ENCODE data around the gene UQCRHL.
"Not testable (repeated sequence)": the region's sequence is repeated elsewhere in the genome, so short reads cannot be mapped to it uniquely, and the experiment has no call there.

The UQCRHL gene

DNA sequence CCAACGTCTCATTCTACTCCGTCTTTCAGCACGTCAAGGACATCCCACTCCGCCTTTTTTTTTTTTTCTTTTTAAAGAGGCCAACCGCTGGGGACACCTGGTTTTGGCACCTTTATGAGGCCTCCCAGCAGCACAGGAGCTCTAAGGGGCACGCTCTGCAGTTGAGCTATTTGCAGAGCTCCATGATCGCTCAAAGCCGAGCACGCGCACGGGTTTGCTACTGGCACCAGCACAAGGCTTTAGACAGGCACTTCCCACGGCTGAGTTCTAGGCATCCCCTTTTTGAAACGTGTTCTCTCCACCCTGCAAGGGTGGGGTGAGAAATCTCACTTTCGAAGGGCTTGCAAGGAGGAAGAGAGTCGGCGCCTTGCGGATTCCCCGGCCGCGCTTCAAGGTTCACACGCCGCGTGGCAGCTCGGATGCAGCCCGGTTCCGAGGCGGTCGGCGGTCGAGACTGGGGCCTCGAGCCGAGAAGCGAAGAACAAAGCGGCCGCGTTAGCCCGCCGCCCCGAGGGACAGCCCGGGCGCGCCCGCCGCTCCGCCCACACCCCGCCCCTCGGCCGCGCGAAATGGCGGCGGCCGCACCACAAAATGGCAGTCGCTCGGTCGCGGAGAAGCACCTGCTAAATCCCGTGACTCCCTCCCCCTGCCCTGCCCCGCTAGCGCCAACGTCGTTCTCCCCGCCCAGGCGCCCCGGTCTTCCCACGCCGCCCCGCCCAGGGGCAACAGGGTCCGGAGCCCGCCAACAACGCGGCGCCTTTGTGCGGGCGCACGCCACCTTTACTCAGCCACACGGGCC lies 27.2 kb upstream of the UQCRHL start:
- H3K36me3 ChIP-seq (ENCODE audit: insufficient read depth, low read length) = no peaks in the 10 kb centered on the region
- under 1% methylated on average over 77 of the region's 77 CpGs for WGBS
- H3K9ac ChIP-seq (ENCODE audit: low read depth, low read length) = peak overlapping the region; percentile 98
- H3K9me3 ChIP-seq (ENCODE audit: insufficient read depth, low read depth, low read length) = no peaks in the 10 kb centered on the region
- H3K4me3 ChIP-seq (ENCODE audit: low read length) = peak overlapping the region; percentile 72
- peak overlapping the region; percentile 100 for H3K27ac ChIP-seq (ENCODE audit: low read depth, low read length)
- peaks cover 23% of the 10 kb centered on the region for H3K4me1 ChIP-seq (ENCODE audit: insufficient read depth, low read length)
- no peaks in the 10 kb centered on the region for H3K27me3 ChIP-seq (ENCODE audit: insufficient read depth, low read length)

DNA sequence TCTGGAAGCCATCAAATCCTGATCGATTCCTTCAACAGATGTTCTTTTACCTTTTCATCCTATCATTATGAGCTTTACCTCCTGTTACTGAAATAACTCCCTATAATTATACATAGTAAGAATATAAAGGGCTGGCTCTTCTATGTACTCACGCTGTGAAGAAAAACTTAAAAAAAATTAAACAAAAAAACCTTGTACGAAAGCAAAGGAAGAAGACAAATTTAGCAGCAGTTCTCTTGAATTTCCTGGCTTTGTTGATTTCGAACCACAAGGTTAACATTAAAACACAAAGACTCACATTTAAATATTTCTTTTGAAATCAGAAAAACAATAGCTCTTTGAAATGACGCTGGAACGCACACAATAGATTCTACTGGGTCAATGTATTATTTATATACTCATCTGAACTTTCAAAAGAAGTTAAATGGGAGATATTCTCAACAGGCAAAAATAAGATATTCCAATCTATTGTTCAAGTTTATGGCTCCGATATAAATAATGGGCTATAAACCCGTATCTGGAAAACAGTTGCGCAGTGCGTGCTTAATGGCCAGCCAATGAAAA lies 26.5 kb upstream of the UQCRHL start:
- H3K27me3 ChIP-seq (ENCODE audit: insufficient read depth, low read length) = no peaks in the 10 kb centered on the region
- 17% methylated on average over 8 of the region's 10 CpGs for WGBS

DNA sequence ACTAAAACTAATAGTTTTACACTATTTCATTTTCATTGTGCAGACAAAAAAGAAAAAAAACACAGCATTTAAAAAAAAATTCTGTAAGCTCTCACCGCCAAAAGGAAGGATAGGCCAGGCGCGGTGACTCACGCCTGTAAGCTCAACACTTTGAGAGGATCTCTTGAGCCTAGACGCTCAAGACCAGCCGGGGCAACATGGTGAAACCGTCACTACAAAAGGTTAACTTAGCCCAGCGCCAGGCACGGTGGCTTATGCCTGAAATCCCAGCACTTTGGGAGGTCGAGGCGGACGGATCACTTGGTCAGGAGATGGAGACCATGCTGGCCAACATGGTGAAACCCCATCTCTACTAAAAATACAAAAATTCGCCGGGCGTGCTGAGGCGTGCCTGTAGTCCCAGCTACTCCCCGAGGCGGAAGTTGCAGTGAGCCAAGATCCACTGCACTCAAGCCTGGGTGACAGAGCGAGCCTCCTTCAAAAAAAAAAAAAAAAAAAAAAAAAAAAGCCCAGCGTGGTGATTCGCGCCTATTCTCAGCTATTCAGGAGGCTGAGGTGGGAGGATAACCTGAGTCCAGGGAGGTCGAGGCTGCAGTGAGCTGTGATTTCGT lies 25.7 kb upstream of the UQCRHL start:
- Histone ChIP-seq H3K27me3 (ENCODE audit: insufficient read depth, low read length) (no peaks in the 10 kb centered on the region), H3K9ac (ENCODE audit: low read depth, low read length) (no peak overlapping the region; the same call in 1 of the 2 replicates), H3K36me3 (ENCODE audit: insufficient read depth, low read length) (no peaks in the 10 kb centered on the region), H3K27ac (ENCODE audit: low read depth, low read length) (peak overlapping the region; percentile 100; the same call in 1 of the 2 replicates), H3K4me1 (ENCODE audit: insufficient read depth, low read length) (peaks cover 23% of the 10 kb centered on the region), H3K4me3 (ENCODE audit: low read length) (peak overlapping the region; percentile 72), H3K9me3 (ENCODE audit: insufficient read depth, low read depth, low read length) (no peaks in the 10 kb centered on the region)
- 90% methylated on average over 23 of the region's 24 CpGs for WGBS

More for the DNA sequence above, 26.5 kb upstream of the UQCRHL start:
- Histone ChIP-seq H3K36me3 (ENCODE audit: insufficient read depth, low read length) (no peaks in the 10 kb centered on the region), H3K9me3 (ENCODE audit: insufficient read depth, low read depth, low read length) (no peaks in the 10 kb centered on the region), H3K4me1 (ENCODE audit: insufficient read depth, low read length) (peaks cover 23% of the 10 kb centered on the region), H3K27ac (ENCODE audit: low read depth, low read length) (peak overlapping the region; percentile 100), H3K4me3 (ENCODE audit: low read length) (peak overlapping the region; percentile 72), H3K9ac (ENCODE audit: low read depth, low read length) (peak overlapping the region; percentile 98)

DNA sequence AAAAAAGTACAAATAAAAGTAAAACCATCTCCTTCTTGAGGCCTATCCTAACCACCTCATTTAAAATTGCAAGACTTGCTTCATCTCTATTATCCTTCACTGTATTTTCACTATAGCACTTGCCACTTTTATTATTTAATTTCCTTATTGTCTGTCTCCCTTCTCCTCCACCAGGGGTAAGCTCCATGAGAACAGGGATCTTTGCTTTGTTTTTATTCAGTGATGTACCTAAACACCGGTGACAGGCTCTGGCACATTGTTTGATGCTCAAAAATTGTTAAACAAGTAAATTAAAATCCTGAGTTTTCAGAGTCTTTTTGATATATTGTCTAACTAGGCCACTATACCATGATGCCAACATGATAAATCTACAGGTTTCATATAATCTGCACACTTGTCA lies 22.8 kb upstream of the UQCRHL start:
- H3K9me3 ChIP-seq (ENCODE audit: insufficient read depth, low read depth, low read length) = no peaks in the 10 kb centered on the region
- peaks cover 23% of the 10 kb centered on the region for H3K4me1 ChIP-seq (ENCODE audit: insufficient read depth, low read length)
- no peak overlapping the region for H3K27ac ChIP-seq (ENCODE audit: low read depth, low read length)
- no peaks in the 10 kb centered on the region for H3K36me3 ChIP-seq (ENCODE audit: insufficient read depth, low read length)
- no peaks in the 10 kb centered on the region for H3K27me3 ChIP-seq (ENCODE audit: insufficient read depth, low read length)
- H3K9ac ChIP-seq (ENCODE audit: low read depth, low read length) = no peak overlapping the region
- 50% methylated on average over 1 of the region's 1 CpG for WGBS
- no peak overlapping the region for H3K4me3 ChIP-seq (ENCODE audit: low read length)

DNA sequence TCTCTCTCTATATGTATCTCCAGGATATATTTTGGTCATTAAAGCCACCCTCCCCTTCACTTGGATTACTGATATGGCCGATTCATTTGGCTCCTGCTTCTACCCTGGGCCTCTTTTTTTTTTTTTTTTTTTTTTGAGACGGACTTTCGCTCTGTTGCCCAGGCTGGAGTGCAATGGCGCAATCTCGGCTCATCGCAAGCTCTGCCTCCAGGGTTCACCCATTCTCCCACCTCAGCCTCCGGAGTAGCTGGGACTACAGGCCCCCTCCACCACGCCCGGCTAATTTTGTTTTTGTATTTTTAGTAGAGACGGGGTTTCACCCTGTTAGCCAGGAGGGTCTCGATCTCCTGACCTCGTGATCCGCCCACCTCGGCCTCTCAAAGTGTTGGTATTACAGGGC lies 21.5 kb upstream of the UQCRHL start:
- H3K9me3 ChIP-seq (ENCODE audit: insufficient read depth, low read depth, low read length); H3K27ac ChIP-seq (ENCODE audit: low read depth, low read length); H3K27me3 ChIP-seq (ENCODE audit: insufficient read depth, low read length); H3K9ac ChIP-seq (ENCODE audit: low read depth, low read length); H3K4me3 ChIP-seq (ENCODE audit: low read length); H3K36me3 ChIP-seq (ENCODE audit: insufficient read depth, low read length): not testable (repeated sequence)
- 96% methylated on average over 14 of the region's 14 CpGs for WGBS
- peaks cover 21% of the 10 kb centered on the region for H3K4me1 ChIP-seq (ENCODE audit: insufficient read depth, low read length)

DNA sequence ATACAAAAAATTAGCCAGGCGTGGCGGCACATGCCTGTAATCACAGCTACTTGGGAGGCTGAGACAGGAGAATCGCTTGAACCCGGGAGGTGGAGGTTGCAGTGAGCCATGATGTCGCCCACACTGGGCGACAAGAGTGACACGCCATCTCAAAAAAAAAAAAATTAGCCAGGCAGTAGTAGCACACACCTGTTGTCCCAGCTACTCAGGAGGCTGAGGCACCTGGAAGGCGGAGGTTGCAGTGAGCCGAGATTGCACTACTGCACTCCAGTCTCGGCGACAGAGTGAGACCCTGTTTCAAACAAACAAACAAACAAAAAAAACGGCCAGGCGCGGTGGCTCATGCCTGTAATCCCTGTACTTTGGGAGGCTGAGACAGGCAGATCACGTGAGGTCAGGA lies 20.1 kb upstream of the UQCRHL start:
- not testable (repeated sequence) for H3K9ac ChIP-seq (ENCODE audit: low read depth, low read length); H3K27ac ChIP-seq (ENCODE audit: low read depth, low read length); H3K27me3 ChIP-seq (ENCODE audit: insufficient read depth, low read length); H3K9me3 ChIP-seq (ENCODE audit: insufficient read depth, low read depth, low read length); H3K4me3 ChIP-seq (ENCODE audit: low read length); H3K36me3 ChIP-seq (ENCODE audit: insufficient read depth, low read length)
- peaks cover 10% of the 10 kb centered on the region for H3K4me1 ChIP-seq (ENCODE audit: insufficient read depth, low read length)
- 94% methylated on average over 15 of the region's 15 CpGs for WGBS

DNA sequence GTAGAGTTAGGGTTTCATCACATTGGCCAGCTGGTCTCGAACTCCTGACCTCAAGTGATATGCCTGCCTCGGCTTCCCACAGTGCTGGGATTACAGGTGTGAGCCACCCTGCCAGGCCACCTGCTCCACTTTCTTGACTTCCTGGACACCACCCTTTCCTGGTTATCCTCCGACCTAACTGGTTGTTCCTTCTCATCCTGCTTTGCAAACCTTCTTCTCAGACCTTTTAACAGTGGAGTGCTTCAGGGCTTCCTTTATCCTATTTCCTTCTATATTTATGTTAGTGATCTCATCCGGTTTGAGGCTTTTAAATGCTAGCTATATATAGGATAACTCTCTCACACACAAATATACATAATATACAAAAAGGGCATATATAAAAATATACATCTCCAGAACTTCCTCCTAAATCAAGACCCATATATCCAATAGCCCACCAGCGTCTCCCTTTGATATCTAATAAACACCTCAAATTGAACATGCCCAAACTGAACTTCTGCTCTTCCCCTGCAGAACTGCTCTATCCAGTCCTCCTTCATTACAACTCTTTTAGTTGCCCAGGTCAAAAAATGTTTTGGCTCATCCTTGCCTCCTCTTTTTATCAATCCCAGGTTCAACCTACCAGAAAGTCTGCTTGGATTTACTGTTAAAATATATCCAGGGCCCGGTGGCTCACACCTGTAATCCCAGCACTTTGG lies 19.5 kb upstream of the UQCRHL start:
- WGBS = 92% methylated on average over 5 of the region's 6 CpGs
- Histone ChIP-seq H3K27ac (ENCODE audit: low read depth, low read length) (no peak overlapping the region), H3K9me3 (ENCODE audit: insufficient read depth, low read depth, low read length) (no peaks in the 10 kb centered on the region), H3K9ac (ENCODE audit: low read depth, low read length) (no peak overlapping the region), H3K4me3 (ENCODE audit: low read length) (no peak overlapping the region), H3K36me3 (ENCODE audit: insufficient read depth, low read length) (no peaks in the 10 kb centered on the region), H3K27me3 (ENCODE audit: insufficient read depth, low read length) (no peaks in the 10 kb centered on the region), H3K4me1 (ENCODE audit: insufficient read depth, low read length) (peaks cover 10% of the 10 kb centered on the region)

DNA sequence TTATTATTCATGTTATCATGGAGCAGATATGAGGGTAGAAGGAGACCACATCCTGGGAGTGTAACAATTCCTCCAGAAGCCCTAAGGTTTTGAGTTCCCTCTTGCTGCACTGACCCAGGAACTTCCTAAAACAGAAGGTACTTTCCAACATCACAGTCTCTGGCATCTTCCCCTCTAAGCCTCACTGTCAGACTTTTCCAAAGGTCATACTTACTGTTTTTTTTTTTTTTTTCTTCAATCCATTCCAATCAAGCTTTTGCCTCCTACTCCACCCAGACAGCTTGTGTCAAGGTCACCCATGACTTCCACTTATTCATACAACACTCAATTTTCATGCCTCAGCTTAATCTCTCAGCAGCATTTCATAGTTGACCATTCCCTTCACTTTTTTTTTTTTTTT lies 18.4 kb upstream of the UQCRHL start:
- H3K9ac ChIP-seq (ENCODE audit: low read depth, low read length) = no peak overlapping the region

DNA sequence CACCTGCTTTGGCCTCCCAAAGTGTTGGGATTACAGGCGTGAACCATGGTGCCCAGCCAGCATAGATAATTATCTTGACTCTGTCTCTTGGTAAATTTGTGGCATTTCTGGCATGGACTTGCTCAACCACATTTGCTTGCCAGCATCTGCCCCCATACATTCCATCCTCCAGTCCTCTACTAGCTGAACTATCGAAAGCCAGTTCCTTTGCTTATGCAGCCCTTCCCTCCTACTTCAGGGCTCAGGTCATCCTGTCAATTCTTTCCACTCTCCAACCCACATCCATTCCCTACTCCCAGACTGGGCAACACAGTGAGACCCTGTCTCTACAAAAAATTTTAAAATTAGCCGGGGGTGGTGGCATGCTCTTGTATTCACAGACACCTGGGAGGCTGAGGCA lies 13.0 kb upstream of the UQCRHL start:
- no peaks in the 10 kb centered on the region for H3K36me3 ChIP-seq (ENCODE audit: insufficient read depth, low read length)
- H3K27ac ChIP-seq (ENCODE audit: low read depth, low read length) = no peak overlapping the region
- H3K9me3 ChIP-seq (ENCODE audit: insufficient read depth, low read depth, low read length) = no peaks in the 10 kb centered on the region
- no peaks in the 10 kb centered on the region for H3K27me3 ChIP-seq (ENCODE audit: insufficient read depth, low read length)
- 94% methylated on average over 3 of the region's 3 CpGs for WGBS
- H3K4me3 ChIP-seq (ENCODE audit: low read length) = no peak overlapping the region
- H3K9ac ChIP-seq (ENCODE audit: low read depth, low read length) = no peak overlapping the region
- no peaks in the 10 kb centered on the region; the same call in 1 of the 2 replicates for H3K4me1 ChIP-seq (ENCODE audit: insufficient read depth, low read length)

More for the DNA sequence above, 18.4 kb upstream of the UQCRHL start:
- Histone ChIP-seq H3K9me3 (ENCODE audit: insufficient read depth, low read depth, low read length) (no peaks in the 10 kb centered on the region), H3K4me1 (ENCODE audit: insufficient read depth, low read length) (peaks cover 10% of the 10 kb centered on the region), H3K36me3 (ENCODE audit: insufficient read depth, low read length) (no peaks in the 10 kb centered on the region), H3K4me3 (ENCODE audit: low read length) (no peak overlapping the region), H3K27ac (ENCODE audit: low read depth, low read length) (no peak overlapping the region), H3K27me3 (ENCODE audit: insufficient read depth, low read length) (no peaks in the 10 kb centered on the region)

DNA sequence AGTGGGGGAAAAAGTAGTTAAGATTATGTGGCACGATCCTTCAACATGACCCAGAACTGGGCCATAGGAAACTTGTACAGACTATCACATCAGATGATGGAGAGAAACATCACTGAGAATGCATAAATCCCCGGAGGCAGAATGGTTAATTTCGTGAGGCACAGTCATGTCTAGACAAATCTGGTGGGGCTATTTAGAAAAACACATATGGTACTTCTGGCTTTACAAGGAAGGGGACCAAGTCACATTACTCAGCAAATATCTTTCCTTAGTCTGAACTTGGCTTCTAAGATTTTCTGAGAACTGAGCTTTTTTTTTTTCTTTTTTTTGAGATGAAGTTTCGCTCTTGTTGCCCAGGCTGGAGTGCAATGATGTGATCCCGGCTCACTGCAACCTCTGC lies 9.2 kb upstream of the UQCRHL start:
- no peak overlapping the region for H3K27ac ChIP-seq (ENCODE audit: low read depth, low read length)
- 95% methylated on average over 5 of the region's 5 CpGs for WGBS
- no peaks in the 10 kb centered on the region for H3K36me3 ChIP-seq (ENCODE audit: insufficient read depth, low read length)
- no peak overlapping the region for H3K4me3 ChIP-seq (ENCODE audit: low read length)
- no peaks in the 10 kb centered on the region for H3K27me3 ChIP-seq (ENCODE audit: insufficient read depth, low read length)
- H3K9ac ChIP-seq (ENCODE audit: low read depth, low read length) = no peak overlapping the region
- no peaks in the 10 kb centered on the region; the same call in 1 of the 2 replicates for H3K4me1 ChIP-seq (ENCODE audit: insufficient read depth, low read length)
- no peaks in the 10 kb centered on the region for H3K9me3 ChIP-seq (ENCODE audit: insufficient read depth, low read depth, low read length)

DNA sequence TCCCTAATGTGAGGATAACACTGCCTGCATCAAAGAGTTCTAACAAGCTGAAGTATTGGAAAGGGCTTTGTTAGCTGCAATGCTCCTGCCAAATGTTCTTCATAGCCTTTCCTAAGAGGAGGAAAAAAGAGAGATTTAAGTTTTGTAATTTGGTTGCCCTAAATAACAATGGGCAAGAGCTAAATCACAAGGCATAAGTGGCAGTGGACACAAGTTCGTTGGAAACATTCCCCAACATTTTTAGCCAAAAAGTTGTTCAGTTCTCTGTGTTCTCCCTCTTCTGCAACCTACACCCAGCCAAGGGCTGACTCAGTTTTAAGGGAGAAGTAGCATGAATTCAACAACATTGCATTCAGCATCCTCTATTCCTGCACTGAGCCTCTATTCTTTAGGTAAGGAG lies 2.6 kb upstream of the UQCRHL start:
- Histone ChIP-seq H3K27ac (ENCODE audit: low read depth, low read length) (no peak overlapping the region), H3K4me1 (ENCODE audit: insufficient read depth, low read length) (no peaks in the 10 kb centered on the region), H3K9me3 (ENCODE audit: insufficient read depth, low read depth, low read length) (no peaks in the 10 kb centered on the region), H3K4me3 (ENCODE audit: low read length) (no peak overlapping the region), H3K27me3 (ENCODE audit: insufficient read depth, low read length) (no peaks in the 10 kb centered on the region), H3K9ac (ENCODE audit: low read depth, low read length) (no peak overlapping the region), H3K36me3 (ENCODE audit: insufficient read depth, low read length) (no peaks in the 10 kb centered on the region)
- WGBS = 90% methylated on average over 1 of the region's 1 CpG
